T-cell (primary cell): ENCODE results near the gene FHOD3. TPM values are rescaled to one million over a fixed set of nuclear protein-coding genes. Genes with fewer than 3 reads are reported as not detected.

Experiments
- ATAC-seq, 4 experiments: fragments of 200-7000 bp in 3 of 4; fragments of 150-1000 bp in 1 of 4; cut with Tn5 transposase; replicated peaks in 1 of 4; 1 replicate in 3 of 4; 2 replicates in 1 of 4; pipeline ENCODE4 v1.10.0; 2021; ENCODE audit warnings: moderate library complexity in 3 of 4, mild to moderate bottlenecking in 2 of 4, moderate number of reproducible peaks in 1 of 4
- CTCF ChIA-PET, 2 donors: fragments of 300-600 bp; sonication (Branson Sonifier 250); formaldehyde crosslinking; loops; one replicate each; lab custom pipeline; 2022; ENCODE audit warnings: antibody characterized with exemption in 2 of 2; lab: Charles Lee
- POLR2A ChIA-PET, 2 donors: fragments of 300-600 bp; sonication (Branson Sonifier 250); formaldehyde crosslinking; loops; one replicate each; lab custom pipeline; 2022; ENCODE audit warnings: antibody characterized with exemption in 2 of 2; lab: Charles Lee
- DNase-seq, 35 experiments: peaks; one replicate each; pipeline versions ENCODE4 v3.0.0 to v3.0.0-alpha.2; 2013 to 2023
- H3K27ac ChIP-seq: one replicate; pipeline ENCODE4 v1.5.1; 2013; ENCODE audit warnings: low read length
- H3K27me3 ChIP-seq, 2 experiments: replicated peaks in 1 of 2; 1 replicate in 1 of 2; 2 replicates in 1 of 2; pipeline versions ENCODE4 v1.6.1 to v1.7.0; 2013; ENCODE audit warnings: low read length in 1 of 2, mixed read lengths in 1 of 2; ENCODE audit not compliant: control insufficient read depth in 2 of 2, insufficient read depth in 2 of 2; ENCODE audit errors: extremely low read depth in 1 of 2
- H3K36me3 ChIP-seq, 2 donors: 1 replicate in 1 of 2; 2 replicates in 1 of 2; pipeline versions ENCODE4 v1.6.1 to v1.7.0; 2013; ENCODE audit warnings: low read length in 1 of 2; ENCODE audit not compliant: control insufficient read depth in 2 of 2, insufficient read depth in 1 of 2; ENCODE audit errors: extremely low read depth in 1 of 2
- H3K4me1 ChIP-seq, 2 experiments: 1 replicate in 1 of 2; 2 replicates in 1 of 2; pipeline versions ENCODE4 v1.6.1 to v1.7.0; 2013; ENCODE audit warnings: low read length in 2 of 2, mixed read lengths in 1 of 2; ENCODE audit not compliant: insufficient read depth in 2 of 2, control insufficient read depth in 1 of 2; ENCODE audit errors: extremely low read depth in 1 of 2
- H3K4me3 ChIP-seq, 2 donors: 1 replicate in 1 of 2; 2 replicates in 1 of 2; pipeline versions ENCODE4 v1.5.1 to v1.7.0; 2013; ENCODE audit warnings: mild to moderate bottlenecking in 2 of 2, low read length in 1 of 2, moderate library complexity in 1 of 2; ENCODE audit not compliant: control insufficient read depth in 1 of 2; ENCODE audit errors: extremely low read depth in 1 of 2
- H3K9me3 ChIP-seq: 2 replicates; pipeline ENCODE4 v1.7.0; 2013
- H3K27ac Mint-ChIP-seq, 2 donors: one replicate each; pipeline ENCODE4 v1.8.0; 2020 to 2021; ENCODE audit warnings: mild to moderate bottlenecking in 2 of 2, mixed read lengths in 2 of 2
- H3K27me3 Mint-ChIP-seq, 2 donors: one replicate each; pipeline ENCODE4 v1.8.0; 2021 to 2022; ENCODE audit warnings: mixed read lengths in 2 of 2
- H3K36me3 Mint-ChIP-seq: one replicate; pipeline ENCODE4 v1.8.0; 2021; ENCODE audit warnings: mixed read lengths
- H3K4me1 Mint-ChIP-seq, 3 donors: one replicate each; pipeline ENCODE4 v1.8.0; 2020 to 2022; ENCODE audit warnings: mixed read lengths in 3 of 3, mild to moderate bottlenecking in 1 of 3
- H3K4me3 Mint-ChIP-seq, 3 donors: one replicate each; pipeline ENCODE4 v1.8.0; 2020 to 2022; ENCODE audit warnings: mild to moderate bottlenecking in 3 of 3, mixed read lengths in 3 of 3, moderate library complexity in 3 of 3
- H3K9me3 Mint-ChIP-seq, 3 donors: one replicate each; pipeline ENCODE4 v1.8.0; 2020 to 2022; ENCODE audit warnings: mixed read lengths in 3 of 3
- WGBS: methylation state at CpG from one replicate; pipeline ENCODE4 v1.1.5; 2013; ENCODE audit warnings: missing lambda C conversion rate; ENCODE audit not compliant: insufficient coverage; 5-methylcytosine and 5-hydroxymethylcytosine counted together
- total RNA-seq, 35 experiments: library from RNA in 6 of 35; stranded (reverse) in 6 of 35; fragments of 120-200 nt in 1 of 35; gene quantifications; one replicate each; pipeline versions ENCODE4 v1.2.1 to v1.2.4 and lab custom pipeline; 2013 to 2026

Gene FHOD3
- total RNA-seq (under 1 TPM in 1 of 5 donors, not detected in 4; 0.06 TPM), total RNA-seq (lab: John Stamatoyannopoulos, UW) (0 to 0.37 (median 0) reads per million in 29 experiments)
- 0.26 TPM for total RNA-seq (2013)

DNA sequence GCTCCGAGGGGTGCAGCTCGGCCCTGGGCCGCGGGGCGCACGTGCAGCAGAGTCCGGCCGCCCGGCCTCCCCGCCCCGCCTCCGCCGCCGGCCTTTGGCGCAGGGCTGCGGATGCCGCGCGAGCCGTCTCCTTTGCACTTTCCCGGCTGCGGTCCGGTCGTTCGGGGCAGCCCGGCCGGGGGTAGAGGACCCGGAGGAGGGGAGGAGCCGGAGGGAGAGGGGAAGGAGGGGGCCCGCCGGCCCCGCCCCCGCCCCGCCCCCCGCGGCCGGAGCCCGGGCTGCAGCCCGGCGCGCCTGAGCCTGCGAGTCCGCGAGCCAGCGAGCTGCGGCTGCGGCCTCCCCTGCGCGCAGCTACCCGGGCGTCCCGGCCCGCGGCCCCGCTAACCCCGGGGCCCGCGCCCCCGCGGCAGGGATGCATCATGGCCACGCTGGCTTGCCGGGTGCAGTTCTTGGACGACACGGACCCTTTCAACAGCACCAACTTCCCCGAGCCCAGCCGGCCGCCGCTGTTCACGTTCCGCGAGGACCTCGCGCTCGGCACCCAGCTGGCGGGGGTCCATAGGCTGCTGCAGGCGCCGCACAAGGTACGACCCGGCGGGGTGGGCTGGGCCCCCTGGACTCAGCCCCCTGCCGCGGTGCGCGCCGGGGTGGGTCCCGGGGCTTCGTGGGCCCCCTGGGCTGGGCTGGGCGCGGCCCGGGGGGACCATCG, at the start of gene FHOD3:
Gene FHOD3 (plus strand): TSS at position 297 of the 709 bp plus-strand sequence. CDS start 123 bp downstream, at position 420.
- Histone ChIP-seq H3K4me1 (peaks cover 0 to 15% of the 10 kb centered on the region in 2 experiments), H3K4me3 (peak within 1 kb of the TSS in 1 of 2 donors; percentile 47), H3K36me3 (no peaks in the 10 kb centered on the region), H3K27ac (no peak within 1 kb of the TSS), H3K9me3 (no peaks in the 10 kb centered on the region), H3K27me3 (peaks cover 27 to 37% of the 10 kb centered on the region in 2 experiments)
- POLR2A ChIA-PET: no interaction called here
- CTCF ChIA-PET: interaction anchor here in 1 of 2 donors (0.6 kb wide), 2 partner anchors 251 to 1004 kb away, joined by 5 to 8 read pairs; no protein-coding TSS in a partner anchor
- Mint-ChIP-seq H3K4me3 (no peak within 1 kb of the TSS), H3K4me1 (peaks cover 0 to 2% (median 2%) of the 10 kb centered on the region in 3 donors), H3K27me3 (peaks cover 29 to 34% of the 10 kb centered on the region in 2 donors), H3K36me3 (no peaks in the 10 kb centered on the region), H3K27ac (no peak within 1 kb of the TSS), H3K9me3 (no peaks in the 10 kb centered on the region)
- DNase-seq (no peak), ATAC-seq (peak in 2 of 4 experiments; percentile 24 to 32)
- 1% methylated on average over 86 of the region's 91 CpGs for WGBS

DNA sequence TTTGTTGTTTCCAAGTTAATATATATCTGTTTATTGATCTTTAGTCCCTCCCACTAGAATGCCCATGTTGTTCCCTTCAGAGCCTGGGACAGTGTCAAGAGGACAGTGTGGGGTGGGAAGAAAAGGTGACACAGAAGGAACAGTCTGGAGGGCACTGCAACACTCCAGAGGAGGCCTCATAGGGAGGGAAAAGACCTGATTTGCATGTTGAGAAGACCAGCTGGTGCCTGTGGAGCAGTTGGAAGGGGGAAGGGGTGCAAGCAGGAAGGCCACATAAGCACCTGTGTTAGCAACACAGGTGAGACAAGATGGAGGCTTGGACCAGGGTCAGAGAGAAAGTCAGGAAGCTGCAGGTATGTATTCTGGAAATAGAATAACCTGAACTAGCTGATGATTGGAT, 48.1 kb upstream of the FHOD3 start:
- H3K4me3 Mint-ChIP-seq: no peak overlapping the region
- Histone ChIP-seq H3K4me1 (no peaks in the 10 kb centered on the region), H3K27ac (no peak overlapping the region), H3K4me3 (no peak overlapping the region), H3K27me3 (peaks cover 0 to 14% of the 10 kb centered on the region in 2 experiments), H3K9me3 (no peaks in the 10 kb centered on the region), H3K36me3 (no peaks in the 10 kb centered on the region)
- ChIA-PET POLR2A (no interaction called here), CTCF (no interaction called here)
- no peak for ATAC-seq
- peaks cover 43 to 46% of the 10 kb centered on the region in 2 donors for H3K27me3 Mint-ChIP-seq
- H3K4me1 Mint-ChIP-seq: no peaks in the 10 kb centered on the region
- H3K27ac Mint-ChIP-seq: no peak overlapping the region
- H3K9me3 Mint-ChIP-seq: peaks cover 5 to 18% (median 6%) of the 10 kb centered on the region in 3 donors
- H3K36me3 Mint-ChIP-seq: no peaks in the 10 kb centered on the region
- DNase-seq: no peak

DNA sequence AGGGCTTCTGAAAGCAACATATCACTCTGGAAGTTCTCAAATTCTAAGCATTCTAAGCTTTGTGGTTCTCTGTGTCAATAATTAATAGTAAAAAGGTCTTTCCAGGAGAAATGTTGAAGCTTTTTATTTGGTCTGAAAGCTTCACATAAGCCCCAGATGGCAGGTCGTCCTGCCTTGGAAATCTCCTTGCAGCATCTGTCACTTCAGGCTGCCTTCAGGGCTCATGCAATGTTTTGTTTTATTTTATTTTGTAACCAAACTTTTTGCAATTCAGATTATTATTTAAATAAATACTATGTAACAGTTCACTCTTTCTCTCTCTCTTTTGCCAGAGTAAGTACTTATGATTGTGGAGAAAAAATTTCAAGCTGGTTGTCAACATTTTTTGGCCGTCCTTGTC, 46.7 kb upstream of the FHOD3 start:
- Histone ChIP-seq H3K27me3 (peaks cover 0 to 14% of the 10 kb centered on the region in 2 experiments), H3K4me3 (no peak overlapping the region), H3K9me3 (no peaks in the 10 kb centered on the region), H3K27ac (no peak overlapping the region), H3K4me1 (no peaks in the 10 kb centered on the region), H3K36me3 (no peaks in the 10 kb centered on the region)
- Mint-ChIP-seq H3K27me3 (peaks cover 36 to 40% of the 10 kb centered on the region in 2 donors), H3K27ac (no peak overlapping the region), H3K36me3 (no peaks in the 10 kb centered on the region), H3K4me3 (no peak overlapping the region), H3K4me1 (no peaks in the 10 kb centered on the region), H3K9me3 (peaks cover 0 to 7% (median under 1%) of the 10 kb centered on the region in 3 donors)
- POLR2A ChIA-PET: interaction anchor here in 1 of 2 donors (0.6 kb wide), 1 partner anchor 99 kb away, joined by 16 read pairs; no protein-coding TSS in a partner anchor
- no peak for DNase-seq
- no CpG with 5 or more reads among the region's 2 CpGs for WGBS
- CTCF ChIA-PET: no interaction called here
- no peak for ATAC-seq

DNA sequence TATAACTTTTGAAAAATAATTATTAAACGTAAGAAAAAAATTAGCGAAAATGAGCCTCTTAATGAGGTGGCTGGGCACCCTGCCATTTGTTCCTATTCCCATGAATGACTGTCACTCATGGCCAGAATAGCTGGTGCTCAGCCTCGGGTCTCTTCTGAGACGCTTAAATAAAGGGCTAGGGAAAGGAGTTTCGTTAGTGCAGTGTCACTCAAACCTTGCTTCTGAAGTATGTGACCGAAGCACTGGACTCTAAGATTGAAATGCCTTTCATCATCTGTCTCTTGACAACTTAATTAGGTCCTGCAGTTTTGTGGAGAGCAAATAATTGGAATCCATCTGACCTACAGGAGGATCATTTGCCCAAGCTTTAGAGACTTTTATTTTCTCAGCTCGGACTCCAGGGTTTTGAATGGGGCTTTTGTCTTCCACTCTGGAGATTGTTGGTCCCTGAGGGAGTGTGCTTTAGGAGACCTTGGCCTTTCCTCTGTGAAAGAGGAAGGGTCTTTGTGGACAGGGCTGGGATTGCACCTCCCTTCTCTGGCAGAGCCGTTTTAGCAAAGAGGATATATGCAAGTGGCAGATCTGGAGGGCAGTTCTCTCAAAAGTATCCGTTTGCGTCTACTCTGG, 42.3 kb upstream of the FHOD3 start:
- Mint-ChIP-seq H3K4me1 (no peaks in the 10 kb centered on the region), H3K4me3 (no peak overlapping the region), H3K36me3 (no peaks in the 10 kb centered on the region), H3K27me3 (peaks cover 17 to 20% of the 10 kb centered on the region in 2 donors), H3K9me3 (no peaks in the 10 kb centered on the region), H3K27ac (no peak overlapping the region)
- Histone ChIP-seq H3K4me3 (no peak overlapping the region), H3K36me3 (no peaks in the 10 kb centered on the region), H3K27ac (no peak overlapping the region), H3K4me1 (no peaks in the 10 kb centered on the region), H3K9me3 (no peaks in the 10 kb centered on the region), H3K27me3 (peaks cover 0 to 13% of the 10 kb centered on the region in 2 experiments)
- ChIA-PET CTCF (no interaction called here), POLR2A (no interaction called here)
- DNase-seq (no peak), ATAC-seq (no peak)
- no CpG with 5 or more reads among the region's 10 CpGs for WGBS

DNA sequence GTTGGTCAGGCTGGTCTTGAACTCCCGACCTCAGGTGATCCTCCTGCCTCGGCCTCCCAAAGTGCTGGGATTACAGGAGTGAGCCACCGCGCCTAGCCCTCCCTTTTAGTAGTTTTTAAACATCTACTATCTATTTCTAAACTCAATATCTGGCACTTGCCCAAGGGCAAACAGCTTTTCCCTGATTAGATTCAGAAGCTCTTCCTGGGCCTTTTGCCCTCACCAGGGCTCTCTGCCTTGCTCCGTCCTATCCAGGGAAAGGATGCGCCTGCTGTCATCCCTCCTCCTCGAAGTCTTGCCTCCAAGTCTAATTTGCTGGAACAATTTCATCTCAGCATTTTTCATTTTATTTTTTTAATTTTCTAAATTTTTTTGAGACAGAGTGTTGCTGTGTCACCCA, 41.4 kb upstream of the FHOD3 start:
- ChIA-PET CTCF (no interaction called here), POLR2A (no interaction called here)
- Mint-ChIP-seq H3K27me3 (peaks cover 17 to 20% of the 10 kb centered on the region in 2 donors), H3K9me3 (no peaks in the 10 kb centered on the region), H3K4me1 (no peaks in the 10 kb centered on the region), H3K27ac (no peak overlapping the region), H3K4me3 (no peak overlapping the region), H3K36me3 (no peaks in the 10 kb centered on the region)
- ATAC-seq (no peak), DNase-seq (no peak)
- H3K27me3 ChIP-seq: peaks cover 0 to 13% of the 10 kb centered on the region in 2 experiments
- H3K4me3 ChIP-seq: no peak overlapping the region
- H3K9me3 ChIP-seq: no peaks in the 10 kb centered on the region
- WGBS: 85% methylated on average over 5 of the region's 7 CpGs
- H3K4me1 ChIP-seq: no peaks in the 10 kb centered on the region
- H3K36me3 ChIP-seq: no peaks in the 10 kb centered on the region
- H3K27ac ChIP-seq: no peak overlapping the region

DNA sequence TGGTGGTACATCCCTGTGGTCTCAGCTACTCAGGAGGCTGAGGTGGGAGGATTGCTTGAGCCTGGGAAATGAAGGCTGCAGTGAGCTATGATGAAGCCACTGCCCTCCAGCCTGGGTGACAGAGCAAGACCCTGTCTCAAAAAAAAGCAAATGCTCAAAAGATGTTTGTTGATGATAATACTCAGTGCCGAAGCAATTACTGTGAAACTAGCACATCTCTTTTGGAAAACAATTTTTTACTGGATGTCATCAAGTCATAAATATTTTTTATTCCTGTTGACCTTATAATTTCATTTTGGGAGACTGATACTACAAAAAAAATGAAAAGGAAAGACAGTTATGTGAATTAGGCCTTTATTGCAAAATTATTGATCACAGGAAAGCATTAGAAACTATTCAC, 34.5 kb upstream of the FHOD3 start:
- no CpG with 5 or more reads among the region's 1 CpG for WGBS
- Histone ChIP-seq H3K27ac (no peak overlapping the region), H3K4me3 (no peak overlapping the region), H3K9me3 (no peaks in the 10 kb centered on the region), H3K36me3 (no peaks in the 10 kb centered on the region), H3K4me1 (no peaks in the 10 kb centered on the region), H3K27me3 (peaks cover 0 to 1% of the 10 kb centered on the region in 2 experiments)
- ChIA-PET CTCF (no interaction called here), POLR2A (no interaction called here)
- Mint-ChIP-seq H3K36me3 (no peaks in the 10 kb centered on the region), H3K4me3 (no peak overlapping the region), H3K27me3 (peaks cover under 1 to 6% of the 10 kb centered on the region in 2 donors), H3K27ac (no peak overlapping the region), H3K4me1 (no peaks in the 10 kb centered on the region), H3K9me3 (no peaks in the 10 kb centered on the region)
- ATAC-seq (no peak), DNase-seq (no peak)
